Measurements from ENCODE around the gene EPN1.

- TF ChIP-seq, protein P1, sequence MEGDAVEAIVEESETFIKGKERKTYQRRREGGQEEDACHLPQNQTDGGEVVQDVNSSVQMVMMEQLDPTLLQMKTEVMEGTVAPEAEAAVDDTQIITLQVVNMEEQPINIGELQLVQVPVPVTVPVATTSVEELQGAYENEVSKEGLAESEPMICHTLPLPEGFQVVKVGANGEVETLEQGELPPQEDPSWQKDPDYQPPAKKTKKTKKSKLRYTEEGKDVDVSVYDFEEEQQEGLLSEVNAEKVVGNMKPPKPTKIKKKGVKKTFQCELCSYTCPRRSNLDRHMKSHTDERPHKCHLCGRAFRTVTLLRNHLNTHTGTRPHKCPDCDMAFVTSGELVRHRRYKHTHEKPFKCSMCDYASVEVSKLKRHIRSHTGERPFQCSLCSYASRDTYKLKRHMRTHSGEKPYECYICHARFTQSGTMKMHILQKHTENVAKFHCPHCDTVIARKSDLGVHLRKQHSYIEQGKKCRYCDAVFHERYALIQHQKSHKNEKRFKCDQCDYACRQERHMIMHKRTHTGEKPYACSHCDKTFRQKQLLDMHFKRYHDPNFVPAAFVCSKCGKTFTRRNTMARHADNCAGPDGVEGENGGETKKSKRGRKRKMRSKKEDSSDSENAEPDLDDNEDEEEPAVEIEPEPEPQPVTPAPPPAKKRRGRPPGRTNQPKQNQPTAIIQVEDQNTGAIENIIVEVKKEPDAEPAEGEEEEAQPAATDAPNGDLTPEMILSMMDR (IDR thresholded peaks at IDR 0.05) = no peak
- TF ChIP-seq POLR2A (IDR thresholded peaks at IDR 0.05) = no peak
These were observed 33.4 kb upstream of the EPN1 start for GRCh38 chr19:55641426-55642152.
